Measurements from ENCODE around the gene SSMEM1. TPM values are rescaled to one million over a fixed set of nuclear protein-coding genes. Genes with fewer than 3 reads are reported as not detected.
"Not testable (repeated sequence)": the region's sequence is repeated elsewhere in the genome, so short reads cannot be mapped to it uniquely, and the experiment has no call there.

SSMEM1 gene
- total RNA-seq, 4 donors from 2014 or later = not detected

DNA sequence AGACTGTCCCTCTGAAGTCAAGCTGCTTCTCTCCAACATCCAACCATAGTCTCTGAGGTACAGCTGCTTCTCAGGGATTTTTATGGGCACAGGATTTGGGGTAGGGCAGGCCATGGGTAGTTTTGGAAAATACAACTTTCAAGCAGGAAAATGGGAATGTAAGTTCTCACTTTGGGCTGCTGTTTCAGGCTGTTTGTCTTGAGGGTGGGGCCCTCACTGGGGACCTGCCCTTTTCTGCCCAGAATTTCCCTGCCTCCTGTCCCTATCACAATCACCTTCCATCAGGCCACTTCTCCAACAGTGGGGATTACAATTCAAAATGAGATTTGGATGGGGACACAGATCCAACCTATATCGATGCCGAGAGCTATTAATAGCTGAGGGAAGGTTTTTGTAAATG, 24.5 kb downstream of the SSMEM1 start:
- Histone ChIP-seq H3K27ac (peak overlapping the region in 1 of 4 donors; percentile 6), H3K36me3 (no peaks in the 10 kb centered on the region), H3K9me3 (no peaks in the 10 kb centered on the region), H3K4me3 (no peak overlapping the region), H3K27me3 (no peaks in the 10 kb centered on the region), H3K4me1 (peaks cover 0 to 21% (median 5%) of the 10 kb centered on the region in 4 donors)
- no peak for DNase-seq
- in situ Hi-C loops (cut with MboI; ENCODE audit: low pct_ligation_motif_present in 1 of 4, low pct_unique_long_range_greater_than_20kb in 1 of 4, low sequenced_read_pairs in 3 of 4) = loop anchor here in 2 of 4 donors (25.0 kb wide), 1 partner anchor 480 kb away; no protein-coding TSS in a partner anchor
- intact Hi-C loops (cut with DNase I; ENCODE audit: low total_unique reads) = no loop called here
- WGBS, 2 donors (ENCODE audit: low coverage in 1 of 2) = 90% methylated on average over 2 of the region's 2 CpGs; no CpG with 5 or more reads in 1 of the 2 donors
- no peak for TF ChIP-seq POLR2AphosphoS5 (IDR thresholded peaks at IDR 0.05)
- no peak for TF ChIP-seq POLR2A (IDR thresholded peaks at IDR 0.05)
- TF ChIP-seq, protein P1, sequence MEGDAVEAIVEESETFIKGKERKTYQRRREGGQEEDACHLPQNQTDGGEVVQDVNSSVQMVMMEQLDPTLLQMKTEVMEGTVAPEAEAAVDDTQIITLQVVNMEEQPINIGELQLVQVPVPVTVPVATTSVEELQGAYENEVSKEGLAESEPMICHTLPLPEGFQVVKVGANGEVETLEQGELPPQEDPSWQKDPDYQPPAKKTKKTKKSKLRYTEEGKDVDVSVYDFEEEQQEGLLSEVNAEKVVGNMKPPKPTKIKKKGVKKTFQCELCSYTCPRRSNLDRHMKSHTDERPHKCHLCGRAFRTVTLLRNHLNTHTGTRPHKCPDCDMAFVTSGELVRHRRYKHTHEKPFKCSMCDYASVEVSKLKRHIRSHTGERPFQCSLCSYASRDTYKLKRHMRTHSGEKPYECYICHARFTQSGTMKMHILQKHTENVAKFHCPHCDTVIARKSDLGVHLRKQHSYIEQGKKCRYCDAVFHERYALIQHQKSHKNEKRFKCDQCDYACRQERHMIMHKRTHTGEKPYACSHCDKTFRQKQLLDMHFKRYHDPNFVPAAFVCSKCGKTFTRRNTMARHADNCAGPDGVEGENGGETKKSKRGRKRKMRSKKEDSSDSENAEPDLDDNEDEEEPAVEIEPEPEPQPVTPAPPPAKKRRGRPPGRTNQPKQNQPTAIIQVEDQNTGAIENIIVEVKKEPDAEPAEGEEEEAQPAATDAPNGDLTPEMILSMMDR (IDR thresholded peaks at IDR 0.05) = no peak
- no peak for TF ChIP-seq EP300 (IDR thresholded peaks at IDR 0.05; ENCODE audit: low read depth)

DNA sequence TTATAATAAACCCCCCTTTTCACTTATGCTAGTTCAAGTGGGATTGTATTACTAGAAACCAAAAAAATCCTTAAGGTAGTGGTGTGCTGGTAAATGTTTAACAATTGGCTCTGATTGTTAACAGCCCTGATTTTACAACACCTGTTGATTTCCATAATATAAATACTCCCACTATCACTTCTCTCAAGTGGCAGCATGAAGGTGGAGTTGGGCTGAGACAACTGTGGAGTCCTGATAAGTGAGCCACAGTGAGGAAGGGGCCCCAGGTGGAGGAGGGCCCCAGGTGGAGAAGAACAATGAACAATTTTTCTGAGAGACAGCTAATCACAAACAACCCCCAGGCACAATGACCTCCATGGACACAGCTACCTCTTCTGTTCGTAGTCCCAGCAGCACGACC, 26.4 kb downstream of the SSMEM1 start:
- in situ Hi-C loops (cut with MboI; ENCODE audit: low pct_ligation_motif_present in 1 of 4, low pct_unique_long_range_greater_than_20kb in 1 of 4, low sequenced_read_pairs in 3 of 4) = loop anchor here in 2 of 4 donors (25.0 kb wide), 1 partner anchor 478 kb away; no protein-coding TSS in a partner anchor

DNA sequence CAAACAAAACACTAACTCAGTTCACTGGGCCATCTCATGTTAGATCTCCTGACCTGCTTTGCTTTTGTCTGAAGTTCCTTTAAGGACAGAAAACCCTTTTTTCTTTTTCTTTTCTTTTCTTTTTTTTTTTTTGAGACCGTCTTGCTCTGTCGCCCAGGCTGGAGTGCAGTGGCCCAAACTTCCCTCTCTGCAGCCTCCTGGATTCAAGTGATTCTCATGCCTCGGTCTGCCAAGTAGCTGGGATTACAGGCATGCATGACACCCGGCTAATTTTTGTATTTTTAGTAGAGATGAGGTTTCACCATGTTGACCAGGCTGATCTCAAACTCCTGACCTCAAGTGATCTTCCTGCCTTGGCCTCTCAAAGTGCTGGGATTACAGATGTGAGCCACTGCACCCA, 28.7 kb downstream of the SSMEM1 start:
- H3K9me3 ChIP-seq; H3K4me3 ChIP-seq; H3K4me1 ChIP-seq; H3K27me3 ChIP-seq; H3K27ac ChIP-seq; H3K36me3 ChIP-seq; intact Hi-C loops (cut with DNase I; ENCODE audit: low total_unique reads); DNase-seq: not testable (repeated sequence)
- WGBS, 2 donors (ENCODE audit: low coverage in 1 of 2) = 72 to 92% methylated on average over 2 to 4 of the region's 4 CpGs
- in situ Hi-C loops (cut with MboI; ENCODE audit: low pct_ligation_motif_present in 1 of 4, low pct_unique_long_range_greater_than_20kb in 1 of 4, low sequenced_read_pairs in 3 of 4) = loop anchor here in 2 of 4 donors (25.0 kb wide), 1 partner anchor 476 kb away; no protein-coding TSS in a partner anchor

More for the DNA sequence above, 26.4 kb downstream of the SSMEM1 start:
- Histone ChIP-seq H3K9me3 (no peaks in the 10 kb centered on the region), H3K4me3 (no peak overlapping the region), H3K36me3 (no peaks in the 10 kb centered on the region), H3K4me1 (peaks cover 0 to 7% (median under 1%) of the 10 kb centered on the region in 4 donors), H3K27me3 (no peaks in the 10 kb centered on the region), H3K27ac (no peak overlapping the region)
- DNase-seq = no peak
- no peak for TF ChIP-seq POLR2A (IDR thresholded peaks at IDR 0.05)
- TF ChIP-seq, protein P1 (IDR thresholded peaks at IDR 0.05) = no peak
- TF ChIP-seq POLR2AphosphoS5 (IDR thresholded peaks at IDR 0.05) = no peak
- TF ChIP-seq EP300 (IDR thresholded peaks at IDR 0.05; ENCODE audit: low read depth) = no peak
- 85% methylated on average over 2 of the region's 2 CpGs; no CpG with 5 or more reads in 1 of the 2 donors for WGBS, 2 donors (ENCODE audit: low coverage in 1 of 2)
- intact Hi-C loops (cut with DNase I; ENCODE audit: low total_unique reads) = no loop called here

DNA sequence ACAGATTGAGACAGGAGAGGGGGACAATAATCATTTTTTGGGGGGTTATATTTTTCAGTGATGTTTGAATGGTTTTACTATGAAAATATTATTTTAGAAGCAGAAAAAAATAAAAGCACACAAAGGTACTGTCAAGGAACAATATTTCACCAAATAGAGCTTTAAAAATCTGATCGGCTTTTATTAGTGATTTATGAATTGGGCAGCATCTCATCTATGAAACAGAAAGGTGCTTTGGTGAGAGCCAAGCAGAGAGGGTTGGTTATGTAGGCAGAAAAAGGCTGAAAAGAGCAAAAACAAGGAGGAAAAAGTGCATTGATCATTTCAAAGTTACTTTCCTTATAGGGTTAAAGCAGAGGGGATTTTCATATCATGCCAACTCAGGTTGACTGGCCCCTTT, 32.6 kb downstream of the SSMEM1 start:
- Histone ChIP-seq H3K36me3 (no peaks in the 10 kb centered on the region), H3K4me3 (no peak overlapping the region), H3K27me3 (no peaks in the 10 kb centered on the region), H3K4me1 (peaks cover 0 to 4% (median 0%) of the 10 kb centered on the region in 4 donors), H3K27ac (no peak overlapping the region), H3K9me3 (no peaks in the 10 kb centered on the region)
- TF ChIP-seq EP300 (IDR thresholded peaks at IDR 0.05; ENCODE audit: low read depth) = no peak
- TF ChIP-seq, protein P1 (IDR thresholded peaks at IDR 0.05) = no peak
- no peak for TF ChIP-seq POLR2AphosphoS5 (IDR thresholded peaks at IDR 0.05)
- TF ChIP-seq POLR2A (IDR thresholded peaks at IDR 0.05) = no peak
- no peak for DNase-seq
- intact Hi-C loops (cut with DNase I; ENCODE audit: low total_unique reads) (no loop called here), in situ Hi-C loops (cut with MboI; ENCODE audit: low pct_ligation_motif_present in 1 of 4, low pct_unique_long_range_greater_than_20kb in 1 of 4, low sequenced_read_pairs in 3 of 4) (loop anchor here in 2 of 4 donors (25.0 kb wide), 1 partner anchor 472 kb away; no protein-coding TSS in a partner anchor)
- 87 to 97% methylated on average over 1 of the region's 1 CpG for WGBS, 2 donors (ENCODE audit: low coverage in 1 of 2)
